GM23338 (cell line): ENCODE measurements around the gene ATP8A2. TPM values are rescaled to one million over a fixed set of nuclear protein-coding genes. Genes with fewer than 3 reads are reported as not detected.

Experiments
- ATAC-seq: fragments of 200-7000 bp; cut with Tn5 transposase; 3 replicates; pipeline ENCODE4 v1.9.1; 2020
- DNase-seq: peaks from one replicate; pipeline ENCODE4 v3.0.0-alpha.2; 2015; ENCODE audit warnings: low spot score
- H2AFZ ChIP-seq: fragments of 200-600 bp; sonication (generic); 2 replicates; pipeline ENCODE4 v1.8.0; 2016; ENCODE audit warnings: antibody characterized with exemption, mild to moderate bottlenecking, moderate library complexity
- H3F3A ChIP-seq: fragments of 200-600 bp; sonication (generic); replicated peaks from 2 replicates; pipeline ENCODE4 v1.8.0; 2017; ENCODE audit warnings: antibody characterized with exemption, mixed run types, low read depth
- H3K27ac ChIP-seq: fragments of 200-600 bp; sonication (generic); 2 replicates; pipeline ENCODE4 v1.6.1; 2016; ENCODE audit warnings: low read depth
- H3K27me3 ChIP-seq: fragments of 200-600 bp; sonication (generic); 2 replicates; pipeline ENCODE4 v1.8.0; 2016; ENCODE audit warnings: mild to moderate bottlenecking, mixed run types, moderate library complexity; ENCODE audit not compliant: insufficient read depth
- H3K36me3 ChIP-seq: fragments of 200-600 bp; sonication (generic); 2 replicates; pipeline ENCODE4 v1.8.0; 2016; ENCODE audit warnings: mild to moderate bottlenecking; ENCODE audit not compliant: insufficient read depth
- H3K4me1 ChIP-seq: fragments of 200-600 bp; sonication (generic); 2 replicates; pipeline ENCODE4 v1.8.0; 2016; ENCODE audit warnings: mild to moderate bottlenecking, moderate library complexity; ENCODE audit not compliant: insufficient read depth
- H3K4me2 ChIP-seq: fragments of 200-600 bp; sonication (generic); 2 replicates; pipeline ENCODE4 v1.7.1; 2017; ENCODE audit warnings: mixed run types
- H3K4me3 ChIP-seq: fragments of 200-600 bp; sonication (generic); 2 replicates; pipeline ENCODE4 v1.6.1; 2016; ENCODE audit warnings: mixed run types
- H3K79me2 ChIP-seq: fragments of 200-600 bp; sonication (generic); replicated peaks from 2 replicates; pipeline ENCODE4 v1.8.0; 2017; ENCODE audit warnings: mild to moderate bottlenecking; ENCODE audit not compliant: insufficient read depth
- H3K9me2 ChIP-seq: fragments of 200-600 bp; sonication (generic); 2 replicates; pipeline ENCODE4 v1.8.0; 2017; ENCODE audit not compliant: insufficient read depth
- H4K20me1 ChIP-seq: fragments of 200-600 bp; sonication (generic); replicated peaks from 2 replicates; pipeline ENCODE4 v1.8.0; 2017; ENCODE audit warnings: mild to moderate bottlenecking; ENCODE audit not compliant: insufficient read depth
- H3K27ac Mint-ChIP-seq: 2 replicates; pipeline ENCODE4 v1.8.0; 2020; ENCODE audit warnings: inconsistent platforms, mild to moderate bottlenecking, moderate library complexity, mixed read lengths
- H3K27me3 Mint-ChIP-seq: 3 replicates; pipeline ENCODE4 v1.8.0; 2022; ENCODE audit warnings: low read depth, mild to moderate bottlenecking, moderate library complexity, mixed read lengths, inconsistent platforms; ENCODE audit not compliant: insufficient read depth, poor library complexity
- H3K36me3 Mint-ChIP-seq: 3 replicates; pipeline ENCODE4 v1.8.0; 2021; ENCODE audit warnings: low read depth, mild to moderate bottlenecking, inconsistent platforms, moderate library complexity, mixed read lengths
- H3K4me1 Mint-ChIP-seq: 3 replicates; pipeline ENCODE4 v1.8.0; 2020; ENCODE audit warnings: mild to moderate bottlenecking, inconsistent platforms, mixed read lengths
- H3K4me3 Mint-ChIP-seq: 3 replicates; pipeline ENCODE4 v1.8.0; 2021; ENCODE audit warnings: moderate library complexity, mild to moderate bottlenecking, inconsistent platforms, mixed read lengths
- H3K9me3 Mint-ChIP-seq: 3 replicates; pipeline ENCODE4 v1.8.0; 2020; ENCODE audit warnings: moderate library complexity, mild to moderate bottlenecking, inconsistent platforms, mixed read lengths
- CREB1 ChIP-seq: fragments of 250-450 bp; sonication (Bioruptor Pico); IDR thresholded peaks from 2 replicates; pipeline ENCODE4 v1.5.0; 2020; ENCODE audit warnings: low read depth, mild to moderate bottlenecking, moderate library complexity
- EZH2 ChIP-seq: fragments of 200-600 bp; sonication (generic); IDR thresholded peaks from one replicate; pipeline ENCODE4 v1.8.0; 2017; ENCODE audit warnings: antibody characterized with exemption, mild to moderate bottlenecking, low read depth; ENCODE audit not compliant: unreplicated experiment
- EZH2phosphoT487 ChIP-seq: fragments of 200-600 bp; sonication (generic); IDR thresholded peaks from one replicate; pipeline ENCODE4 v1.8.1; 2018; ENCODE audit warnings: antibody characterized with exemption; ENCODE audit not compliant: unreplicated experiment
- NANOG ChIP-seq: IDR thresholded peaks from 2 replicates; pipeline ENCODE4 v1.6.1; 2016; ENCODE audit warnings: antibody characterized with exemption, borderline replicate concordance
- POLR2AphosphoS5 ChIP-seq: IDR thresholded peaks from 2 replicates; pipeline ENCODE4 v1.6.1; 2016; ENCODE audit warnings: antibody characterized with exemption, low read depth
- ZNF114 ChIP-seq: fragments of 250-450 bp; sonication (Bioruptor Pico); IDR thresholded peaks from 2 replicates; pipeline ENCODE4 v1.5.0; 2020; ENCODE audit warnings: mild to moderate bottlenecking, moderate library complexity
- ZNF331 ChIP-seq: fragments of 250-450 bp; sonication (Bioruptor Pico); IDR thresholded peaks from 2 replicates; pipeline ENCODE4 v1.5.0; 2020; ENCODE audit warnings: low read depth, mild to moderate bottlenecking, moderate library complexity
- polyA plus RNA-seq: library from polyadenylated mRNA; unstranded; fragments of >200 nt; fragmentation: Nextera tagmentation; extraction: Ambion mirVana; gene quantifications from 2 replicates; pipeline ENCODE4 v1.2.1, GENCODE V29; 2016
- total RNA-seq: library from RNA; depleted of rRNA; stranded (reverse); fragments of >200 nt; shearing (Covaris generic); gene quantifications from 2 replicates; pipeline ENCODE4 v1.2.3, GENCODE V29; 2014
- TF ChIP-seq, protein P1 (sequence below): fragments of 250-450 bp; sonication (Bioruptor Pico); IDR thresholded peaks from 2 replicates; pipeline ENCODE4 v1.5.0; 2020; ENCODE audit warnings: mild to moderate bottlenecking, moderate library complexity

The ATP8A2 gene
- total and polyA plus RNA-seq, 2 experiments from 2014 or later, result 5.7 to 8.8 TPM

DNA sequence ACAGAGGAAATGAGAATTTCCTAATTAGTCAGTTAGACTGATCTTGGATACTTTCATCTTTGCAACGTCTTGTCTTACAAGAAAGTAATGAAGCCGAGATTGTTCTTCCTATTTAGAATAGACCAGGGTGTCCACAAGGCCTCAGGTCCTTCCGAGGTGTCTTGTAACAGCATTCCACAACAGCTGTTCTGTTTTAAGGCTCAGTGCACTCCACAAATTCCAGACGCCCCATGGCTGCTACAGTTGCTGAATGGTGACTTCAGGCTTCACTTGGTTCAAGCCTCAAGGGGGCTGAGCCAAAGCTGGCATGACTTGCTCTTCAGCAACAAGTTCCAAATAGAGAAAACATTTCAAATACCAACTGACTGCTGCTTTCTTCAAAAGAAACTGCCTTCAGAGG lies 536.6 kb downstream of the ATP8A2 start:
- Mint-ChIP-seq H3K4me1 (peaks cover 42% of the 10 kb centered on the region), H3K9me3 (no peaks in the 10 kb centered on the region), H3K27ac (no peak overlapping the region), H3K36me3 (no peaks in the 10 kb centered on the region), H3K4me3 (no peak overlapping the region), H3K27me3 (peaks cover 2% of the 10 kb centered on the region)
- Histone ChIP-seq H3K9me2 (peaks cover 4% of the 10 kb centered on the region; the same call in 1 of the 2 replicates), H2AFZ (no peak overlapping the region), H3K4me2 (0 out of 2 replicates have a peak overlapping the region, but pooled peaks have one; percentile 6), H4K20me1 (no peaks in the 10 kb centered on the region), H3K4me1 (peaks cover 62% of the 10 kb centered on the region), H3K36me3 (no peaks in the 10 kb centered on the region), H3K79me2 (no peaks in the 10 kb centered on the region), H3K27me3 (no peaks in the 10 kb centered on the region), H3K4me3 (no peak overlapping the region), H3K27ac (peak overlapping the region; percentile 29; the same call in 1 of the 2 replicates), H3F3A (peaks cover 6% of the 10 kb centered on the region; the same call in 1 of the 2 replicates)
- TF ChIP-seq NANOG, result no peak
- ATAC-seq (no peak), DNase-seq (peak; percentile 27)

- peaks cover 3% of the 10 kb centered on the region for H3K27me3 Mint-ChIP-seq
- no peaks in the 10 kb centered on the region for H3K36me3 Mint-ChIP-seq
- Histone ChIP-seq H3F3A (peaks cover 6% of the 10 kb centered on the region; the same call in 1 of the 2 replicates), H3K4me1 (peaks cover 55% of the 10 kb centered on the region), H2AFZ (no peak overlapping the region), H3K79me2 (no peaks in the 10 kb centered on the region), H4K20me1 (no peaks in the 10 kb centered on the region), H3K4me2 (peak overlapping the region; percentile 6), H3K9me2 (peaks cover 4% of the 10 kb centered on the region; the same call in 1 of the 2 replicates), H3K4me3 (no peak overlapping the region), H3K36me3 (no peaks in the 10 kb centered on the region), H3K27me3 (no peaks in the 10 kb centered on the region), H3K27ac (peak overlapping the region; percentile 41)
- TF ChIP-seq CREB1 (CRISPR knock-in tag) (no peak), ZNF331 (no peak), ZNF114 (CRISPR knock-in tag) (no peak), EZH2phosphoT487 (no peak), NANOG (no peak), EZH2 (no peak)
- DNase-seq (no peak), ATAC-seq (peak; percentile 8; the same call in 2 of the 3 replicates)
- peaks cover 42% of the 10 kb centered on the region for H3K4me1 Mint-ChIP-seq
- no peak overlapping the region for H3K4me3 Mint-ChIP-seq
- H3K9me3 Mint-ChIP-seq, result no peaks in the 10 kb centered on the region
- H3K27ac Mint-ChIP-seq, result peak overlapping the region; percentile 14; the same call in 1 of the 2 replicates
Measured at GRCh38 chr13:25910243-25910642, 538.5 kb downstream of the ATP8A2 start.

DNA sequence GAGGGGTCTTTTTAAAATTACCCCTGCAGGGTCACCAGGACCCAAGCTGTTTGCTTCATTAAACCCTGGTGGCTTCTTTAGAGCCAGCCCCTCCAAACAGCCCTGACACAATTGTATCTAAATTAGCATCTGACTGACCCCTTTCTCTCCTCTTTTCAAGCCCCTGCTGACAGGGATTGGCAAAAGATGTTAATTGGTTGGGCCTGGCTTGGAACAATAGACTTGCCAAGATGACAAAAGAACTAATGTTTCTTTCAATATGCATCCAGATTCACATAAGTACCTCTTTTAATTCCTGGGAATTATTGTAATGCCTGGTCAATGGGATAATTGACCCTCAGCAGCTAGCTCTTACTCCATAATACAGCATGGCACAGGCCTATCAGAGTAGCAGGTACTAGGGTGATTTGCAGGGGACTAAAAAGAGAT lies 539.2 kb downstream of the ATP8A2 start:
- peaks cover 6% of the 10 kb centered on the region; the same call in 1 of the 2 replicates for H3F3A ChIP-seq
- Mint-ChIP-seq H3K4me3 (peak overlapping the region; percentile 20; the same call in 2 of the 3 replicates), H3K4me1 (peaks cover 42% of the 10 kb centered on the region), H3K27ac (peak overlapping the region; percentile 95), H3K27me3 (peaks cover 3% of the 10 kb centered on the region), H3K9me3 (no peaks in the 10 kb centered on the region), H3K36me3 (no peaks in the 10 kb centered on the region)
- H2AFZ ChIP-seq, result no peak overlapping the region
- H3K9me2 ChIP-seq, result no peaks in the 10 kb centered on the region; the same call in 1 of the 2 replicates
- H3K4me3 ChIP-seq, result 0 out of 2 replicates have a peak overlapping the region, but pooled peaks have one; percentile 1
- no peaks in the 10 kb centered on the region for H3K79me2 ChIP-seq
- peak overlapping the region; percentile 13; the same call in 1 of the 2 replicates for H3K4me2 ChIP-seq
- ATAC-seq (peak; percentile 92), DNase-seq (peak; percentile 88)
- H4K20me1 ChIP-seq, result no peaks in the 10 kb centered on the region
- peaks cover 47% of the 10 kb centered on the region for H3K4me1 ChIP-seq
- no peaks in the 10 kb centered on the region for H3K27me3 ChIP-seq
- TF ChIP-seq POLR2AphosphoS5 (no peak), NANOG (peak; percentile 94), CREB1 (CRISPR knock-in tag) (peak; percentile 32; the same call in 1 of the 2 replicates)
- TF ChIP-seq, protein P1, sequence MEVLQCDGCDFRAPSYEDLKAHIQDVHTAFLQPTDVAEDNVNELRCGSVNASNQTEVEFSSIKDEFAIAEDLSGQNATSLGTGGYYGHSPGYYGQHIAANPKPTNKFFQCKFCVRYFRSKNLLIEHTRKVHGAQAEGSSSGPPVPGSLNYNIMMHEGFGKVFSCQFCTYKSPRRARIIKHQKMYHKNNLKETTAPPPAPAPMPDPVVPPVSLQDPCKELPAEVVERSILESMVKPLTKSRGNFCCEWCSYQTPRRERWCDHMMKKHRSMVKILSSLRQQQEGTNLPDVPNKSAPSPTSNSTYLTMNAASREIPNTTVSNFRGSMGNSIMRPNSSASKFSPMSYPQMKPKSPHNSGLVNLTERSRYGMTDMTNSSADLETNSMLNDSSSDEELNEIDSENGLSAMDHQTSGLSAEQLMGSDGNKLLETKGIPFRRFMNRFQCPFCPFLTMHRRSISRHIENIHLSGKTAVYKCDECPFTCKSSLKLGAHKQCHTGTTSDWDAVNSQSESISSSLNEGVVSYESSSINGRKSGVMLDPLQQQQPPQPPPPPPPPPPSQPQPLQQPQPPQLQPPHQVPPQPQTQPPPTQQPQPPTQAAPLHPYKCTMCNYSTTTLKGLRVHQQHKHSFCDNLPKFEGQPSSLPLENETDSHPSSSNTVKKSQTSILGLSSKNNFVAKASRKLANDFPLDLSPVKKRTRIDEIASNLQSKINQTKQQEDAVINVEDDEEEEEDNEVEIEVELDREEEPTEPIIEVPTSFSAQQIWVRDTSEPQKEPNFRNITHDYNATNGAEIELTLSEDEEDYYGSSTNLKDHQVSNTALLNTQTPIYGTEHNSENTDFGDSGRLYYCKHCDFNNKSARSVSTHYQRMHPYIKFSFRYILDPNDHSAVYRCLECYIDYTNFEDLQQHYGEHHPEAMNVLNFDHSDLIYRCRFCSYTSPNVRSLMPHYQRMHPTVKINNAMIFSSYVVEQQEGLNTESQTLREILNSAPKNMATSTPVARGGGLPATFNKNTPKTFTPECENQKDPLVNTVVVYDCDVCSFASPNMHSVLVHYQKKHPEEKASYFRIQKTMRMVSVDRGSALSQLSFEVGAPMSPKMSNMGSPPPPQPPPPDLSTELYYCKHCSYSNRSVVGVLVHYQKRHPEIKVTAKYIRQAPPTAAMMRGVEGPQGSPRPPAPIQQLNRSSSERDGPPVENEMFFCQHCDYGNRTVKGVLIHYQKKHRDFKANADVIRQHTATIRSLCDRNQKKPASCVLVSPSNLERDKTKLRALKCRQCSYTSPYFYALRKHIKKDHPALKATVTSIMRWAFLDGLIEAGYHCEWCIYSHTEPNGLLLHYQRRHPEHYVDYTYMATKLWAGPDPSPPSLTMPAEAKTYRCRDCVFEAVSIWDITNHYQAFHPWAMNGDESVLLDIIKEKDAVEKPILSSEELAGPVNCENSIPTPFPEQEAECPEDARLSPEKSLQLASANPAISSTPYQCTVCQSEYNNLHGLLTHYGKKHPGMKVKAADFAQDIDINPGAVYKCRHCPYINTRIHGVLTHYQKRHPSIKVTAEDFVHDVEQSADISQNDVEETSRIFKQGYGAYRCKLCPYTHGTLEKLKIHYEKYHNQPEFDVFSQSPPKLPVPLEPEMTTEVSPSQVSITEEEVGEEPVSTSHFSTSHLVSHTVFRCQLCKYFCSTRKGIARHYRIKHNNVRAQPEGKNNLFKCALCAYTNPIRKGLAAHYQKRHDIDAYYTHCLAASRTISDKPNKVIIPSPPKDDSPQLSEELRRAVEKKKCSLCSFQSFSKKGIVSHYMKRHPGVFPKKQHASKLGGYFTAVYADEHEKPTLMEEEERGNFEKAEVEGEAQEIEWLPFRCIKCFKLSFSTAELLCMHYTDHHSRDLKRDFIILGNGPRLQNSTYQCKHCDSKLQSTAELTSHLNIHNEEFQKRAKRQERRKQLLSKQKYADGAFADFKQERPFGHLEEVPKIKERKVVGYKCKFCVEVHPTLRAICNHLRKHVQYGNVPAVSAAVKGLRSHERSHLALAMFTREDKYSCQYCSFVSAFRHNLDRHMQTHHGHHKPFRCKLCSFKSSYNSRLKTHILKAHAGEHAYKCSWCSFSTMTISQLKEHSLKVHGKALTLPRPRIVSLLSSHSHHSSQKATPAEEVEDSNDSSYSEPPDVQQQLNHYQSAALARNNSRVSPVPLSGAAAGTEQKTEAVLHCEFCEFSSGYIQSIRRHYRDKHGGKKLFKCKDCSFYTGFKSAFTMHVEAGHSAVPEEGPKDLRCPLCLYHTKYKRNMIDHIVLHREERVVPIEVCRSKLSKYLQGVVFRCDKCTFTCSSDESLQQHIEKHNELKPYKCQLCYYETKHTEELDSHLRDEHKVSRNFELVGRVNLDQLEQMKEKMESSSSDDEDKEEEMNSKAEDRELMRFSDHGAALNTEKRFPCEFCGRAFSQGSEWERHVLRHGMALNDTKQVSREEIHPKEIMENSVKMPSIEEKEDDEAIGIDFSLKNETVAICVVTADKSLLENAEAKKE (CRISPR knock-in tag), result peak; percentile 5; the same call in 1 of the 2 replicates
- peak overlapping the region; percentile 94 for H3K27ac ChIP-seq
- H3K36me3 ChIP-seq, result no peaks in the 10 kb centered on the region
